HG03432 (cell line): ENCODE data around the gene LIPA.

ENCODE experiments used
- ATAC-seq: cut with Tn5 transposase; IDR thresholded peaks from one replicate; pipeline ENCODE4 v1.9.1; 2021; ENCODE audit warnings: mild to moderate bottlenecking, moderate library complexity; ENCODE audit not compliant: unreplicated experiment

The LIPA gene

GRCh38 chr10:89241486-89242344 is 9.9 kb downstream of the LIPA start:
- peak; percentile 48 for ATAC-seq

- no peak for ATAC-seq
Observed at GRCh38 chr10:89241026-89241425, 10.5 kb downstream of the LIPA start.

- no peak for ATAC-seq
Observed at GRCh38 chr10:89240519-89240918, 11.1 kb downstream of the LIPA start.

- ATAC-seq = no peak
Observed at GRCh38 chr10:89238956-89239644, 12.5 kb downstream of the LIPA start.

- no peak for ATAC-seq
Observed at GRCh38 chr10:89237849-89238248, 13.7 kb downstream of the LIPA start.

- no peak for ATAC-seq
Observed at GRCh38 chr10:89236226-89236797, 15.3 kb downstream of the LIPA start.

- no peak for ATAC-seq
Observed at GRCh38 chr10:89235073-89235798, 16.3 kb downstream of the LIPA start.

GRCh38 chr10:89233033-89233432 is 18.5 kb downstream of the LIPA start:
- ATAC-seq = no peak

- no peak for ATAC-seq
Observed at GRCh38 chr10:89228962-89229361, 22.6 kb downstream of the LIPA start.

- ATAC-seq = no peak
Observed at GRCh38 chr10:89228146-89228545, 23.4 kb downstream of the LIPA start.

GRCh38 chr10:89226891-89227290 is 24.7 kb downstream of the LIPA start:
- ATAC-seq = no peak

GRCh38 chr10:89224739-89225443 is 26.7 kb downstream of the LIPA start:
- no peak for ATAC-seq

GRCh38 chr10:89221919-89222318 is 29.7 kb downstream of the LIPA start:
- no peak for ATAC-seq

GRCh38 chr10:89219513-89220218 is 31.9 kb downstream of the LIPA start:
- no peak for ATAC-seq

GRCh38 chr10:89217057-89217990 is 34.3 kb downstream of the LIPA start:
- ATAC-seq = no peak

- ATAC-seq = no peak
Observed at GRCh38 chr10:89216056-89216455, 35.5 kb downstream of the LIPA start.

- ATAC-seq = no peak
Observed at GRCh38 chr10:89215511-89215910, 36.1 kb downstream of the LIPA start.

GRCh38 chr10:89214566-89215165 is 36.9 kb downstream of the LIPA start:
- ATAC-seq = no peak
